Naive thymus-derived CD8-positive, alpha-beta T cell (primary cell): Measurements from ENCODE around the gene TRPC4. TPM values are rescaled to one million over a fixed set of nuclear protein-coding genes. Genes with fewer than 3 reads are reported as not detected.

ENCODE experiments used
- ATAC-seq, 2 donors: fragments of 150-1000 bp; cut with Tn5 transposase in 1 of 2; sonication (Bioruptor Pico), chemical (Tn5 transposase) in 1 of 2; 1 replicate in 1 of 2; 2 replicates in 1 of 2; pipeline ENCODE4 v1.10.0; 2021; ENCODE audit warnings: mild to moderate bottlenecking in 2 of 2, moderate library complexity in 2 of 2
- POLR2A ChIA-PET: fragments of 350-600 bp; sonication (Branson Sonifier 250); formaldehyde crosslinking; loops from one replicate; lab custom pipeline; 2021; ENCODE audit warnings: antibody characterized with exemption; lab: Charles Lee
- DNase-seq, 10 donors: peaks; one replicate each; pipeline versions ENCODE4 v3.0.0 to v3.0.0-alpha.2; 2020 to 2022
- H3K27ac Mint-ChIP-seq, 10 donors: one replicate each; pipeline ENCODE4 v1.8.0; 2020 to 2022; ENCODE audit warnings: mild to moderate bottlenecking in 10 of 10, mixed read lengths in 10 of 10, moderate library complexity in 4 of 10, inconsistent platforms in 1 of 10
- H3K27me3 Mint-ChIP-seq, 5 donors: one replicate each; pipeline ENCODE4 v1.8.0; 2021 to 2022; ENCODE audit warnings: mixed read lengths in 5 of 5
- H3K36me3 Mint-ChIP-seq, 3 donors: one replicate each; pipeline ENCODE4 v1.8.0; 2020 to 2022; ENCODE audit warnings: mixed read lengths in 3 of 3, mild to moderate bottlenecking in 2 of 3, inconsistent platforms in 1 of 3
- H3K4me1 Mint-ChIP-seq, 4 donors: one replicate each; pipeline ENCODE4 v1.8.0; 2021 to 2022; ENCODE audit warnings: mixed read lengths in 4 of 4
- H3K4me3 Mint-ChIP-seq, 10 donors: one replicate each; pipeline ENCODE4 v1.8.0; 2020 to 2022; ENCODE audit warnings: mild to moderate bottlenecking in 10 of 10, mixed read lengths in 10 of 10, moderate library complexity in 6 of 10, inconsistent platforms in 1 of 10
- H3K9me3 Mint-ChIP-seq, 9 donors: one replicate each; pipeline ENCODE4 v1.8.0; 2020 to 2022; ENCODE audit warnings: mixed read lengths in 9 of 9, mild to moderate bottlenecking in 3 of 9, inconsistent platforms in 1 of 9, moderate library complexity in 1 of 9
- polyA plus RNA-seq, 3 donors: library from polyadenylated mRNA; unstranded; fragments of 300-500 nt; fragmentation: Illumina TruSeq; gene quantifications; one replicate each; pipeline ENCODE4 v1.2.3, GENCODE V29; 2021
- total RNA-seq, 8 experiments: library from RNA in 2 of 8; stranded (reverse) in 2 of 8; gene quantifications; one replicate each; pipeline ENCODE4 v1.2.3 and lab custom pipeline; 2021 to 2026

TRPC4 gene
- total and polyA plus RNA-seq, 5 experiments from 2014 or later: not detected

GRCh38 chr13:37663724-37664123 lies 205.8 kb downstream of the TRPC4 start:
- no peak for ATAC-seq

GRCh38 chr13:37662624-37663023 lies 206.9 kb downstream of the TRPC4 start:
- ATAC-seq (no peak), DNase-seq (no peak)
- H3K27me3 Mint-ChIP-seq: no peaks in the 10 kb centered on the region
- POLR2A ChIA-PET: no interaction called here
- H3K4me3 Mint-ChIP-seq: no peak overlapping the region
- H3K4me1 Mint-ChIP-seq: no peaks in the 10 kb centered on the region
- peaks cover 0 to 12% (median 3%) of the 10 kb centered on the region in 9 donors for H3K9me3 Mint-ChIP-seq
- H3K27ac Mint-ChIP-seq: no peak overlapping the region
- no peaks in the 10 kb centered on the region for H3K36me3 Mint-ChIP-seq

More at GRCh38 chr13:37663724-37664123, 205.8 kb downstream of the TRPC4 start:
- peaks cover 0 to 12% (median 3%) of the 10 kb centered on the region in 9 donors for H3K9me3 Mint-ChIP-seq
- H3K36me3 Mint-ChIP-seq: no peaks in the 10 kb centered on the region
- H3K4me3 Mint-ChIP-seq: no peak overlapping the region
- POLR2A ChIA-PET: no interaction called here
- no peaks in the 10 kb centered on the region for H3K4me1 Mint-ChIP-seq
- no peak overlapping the region for H3K27ac Mint-ChIP-seq
- DNase-seq: no peak
- no peaks in the 10 kb centered on the region for H3K27me3 Mint-ChIP-seq

GRCh38 chr13:37657956-37658355 lies 211.6 kb downstream of the TRPC4 start:
- H3K36me3 Mint-ChIP-seq: no peaks in the 10 kb centered on the region
- peaks cover 0 to 7% (median 0%) of the 10 kb centered on the region in 9 donors for H3K9me3 Mint-ChIP-seq
- no peaks in the 10 kb centered on the region for H3K27me3 Mint-ChIP-seq
- POLR2A ChIA-PET: no interaction called here
- ATAC-seq (no peak), DNase-seq (no peak)
- no peak overlapping the region for H3K4me3 Mint-ChIP-seq
- H3K27ac Mint-ChIP-seq: no peak overlapping the region
- no peaks in the 10 kb centered on the region for H3K4me1 Mint-ChIP-seq

- Mint-ChIP-seq H3K27me3 (no peaks in the 10 kb centered on the region), H3K27ac (no peak overlapping the region), H3K36me3 (no peaks in the 10 kb centered on the region), H3K4me1 (no peaks in the 10 kb centered on the region), H3K4me3 (no peak overlapping the region), H3K9me3 (peaks cover 0 to 9% (median 0%) of the 10 kb centered on the region in 9 donors)
- no peak for ATAC-seq
- DNase-seq: no peak
- POLR2A ChIA-PET: no interaction called here
These were observed 212.4 kb downstream of the TRPC4 start for GRCh38 chr13:37657134-37657533.

- POLR2A ChIA-PET: no interaction called here
- Mint-ChIP-seq H3K27me3 (no peaks in the 10 kb centered on the region), H3K27ac (no peak overlapping the region), H3K9me3 (peaks cover 0 to 9% (median 0%) of the 10 kb centered on the region in 9 donors), H3K4me3 (no peak overlapping the region), H3K4me1 (no peaks in the 10 kb centered on the region), H3K36me3 (no peaks in the 10 kb centered on the region)
- DNase-seq (no peak), ATAC-seq (no peak)
These were observed 213.2 kb downstream of the TRPC4 start for GRCh38 chr13:37656247-37656940.

- no peaks in the 10 kb centered on the region for H3K36me3 Mint-ChIP-seq
- H3K27ac Mint-ChIP-seq: no peak overlapping the region
- H3K4me1 Mint-ChIP-seq: no peaks in the 10 kb centered on the region
- POLR2A ChIA-PET: no interaction called here
- H3K4me3 Mint-ChIP-seq: no peak overlapping the region
- peaks cover 0 to 9% (median 2%) of the 10 kb centered on the region in 9 donors for H3K9me3 Mint-ChIP-seq
- no peak for DNase-seq
- ATAC-seq: no peak
- no peaks in the 10 kb centered on the region for H3K27me3 Mint-ChIP-seq
These were observed 217.0 kb downstream of the TRPC4 start for GRCh38 chr13:37652596-37652995.

- ATAC-seq: no peak
- Mint-ChIP-seq H3K4me3 (no peak overlapping the region), H3K27ac (no peak overlapping the region), H3K36me3 (no peaks in the 10 kb centered on the region), H3K9me3 (peaks cover 0 to 9% (median 2%) of the 10 kb centered on the region in 9 donors), H3K4me1 (no peaks in the 10 kb centered on the region), H3K27me3 (no peaks in the 10 kb centered on the region)
- DNase-seq: no peak
- POLR2A ChIA-PET: no interaction called here
These were observed 217.7 kb downstream of the TRPC4 start for GRCh38 chr13:37651891-37652290.

GRCh38 chr13:37648609-37649008 lies 221.0 kb downstream of the TRPC4 start:
- Mint-ChIP-seq H3K36me3 (no peaks in the 10 kb centered on the region), H3K27me3 (no peaks in the 10 kb centered on the region), H3K4me1 (no peaks in the 10 kb centered on the region), H3K4me3 (no peak overlapping the region), H3K27ac (no peak overlapping the region), H3K9me3 (peaks cover 0 to 9% (median 4%) of the 10 kb centered on the region in 9 donors)
- DNase-seq: no peak
- no peak for ATAC-seq
- POLR2A ChIA-PET: no interaction called here

GRCh38 chr13:37647031-37647650 lies 222.4 kb downstream of the TRPC4 start:
- POLR2A ChIA-PET: no interaction called here
- DNase-seq: no peak
- Mint-ChIP-seq H3K4me1 (no peaks in the 10 kb centered on the region), H3K27me3 (no peaks in the 10 kb centered on the region), H3K4me3 (no peak overlapping the region), H3K36me3 (no peaks in the 10 kb centered on the region), H3K27ac (no peak overlapping the region), H3K9me3 (peaks cover 0 to 10% (median 4%) of the 10 kb centered on the region in 9 donors)
- no peak for ATAC-seq

GRCh38 chr13:37646531-37646930 lies 223.0 kb downstream of the TRPC4 start:
- Mint-ChIP-seq H3K9me3 (peaks cover 0 to 10% (median 4%) of the 10 kb centered on the region in 9 donors), H3K27me3 (no peaks in the 10 kb centered on the region), H3K36me3 (no peaks in the 10 kb centered on the region), H3K4me1 (no peaks in the 10 kb centered on the region), H3K27ac (no peak overlapping the region), H3K4me3 (no peak overlapping the region)
- no peak for ATAC-seq
- DNase-seq: no peak
- POLR2A ChIA-PET: no interaction called here

- Mint-ChIP-seq H3K4me3 (no peak overlapping the region), H3K4me1 (no peaks in the 10 kb centered on the region)
- ATAC-seq: no peak
These were observed 224.3 kb downstream of the TRPC4 start for GRCh38 chr13:37645181-37645740.

GRCh38 chr13:37641391-37641790 lies 228.2 kb downstream of the TRPC4 start:
- H3K4me1 Mint-ChIP-seq: no peaks in the 10 kb centered on the region
- H3K27me3 Mint-ChIP-seq: no peaks in the 10 kb centered on the region
- POLR2A ChIA-PET: no interaction called here
- no peak for DNase-seq
- H3K4me3 Mint-ChIP-seq: no peak overlapping the region
- no peak overlapping the region for H3K27ac Mint-ChIP-seq
- no peak for ATAC-seq
- no peaks in the 10 kb centered on the region for H3K36me3 Mint-ChIP-seq
- peaks cover 0 to 10% (median 3%) of the 10 kb centered on the region in 9 donors for H3K9me3 Mint-ChIP-seq

More at GRCh38 chr13:37645181-37645740, 224.3 kb downstream of the TRPC4 start:
- peaks cover 0 to 10% (median 3%) of the 10 kb centered on the region in 9 donors for H3K9me3 Mint-ChIP-seq
- POLR2A ChIA-PET: no interaction called here
- H3K36me3 Mint-ChIP-seq: no peaks in the 10 kb centered on the region
- no peaks in the 10 kb centered on the region for H3K27me3 Mint-ChIP-seq
- no peak for DNase-seq
- no peak overlapping the region for H3K27ac Mint-ChIP-seq

- H3K9me3 Mint-ChIP-seq: peaks cover 0 to 10% (median 3%) of the 10 kb centered on the region in 9 donors
- POLR2A ChIA-PET: no interaction called here
- no peak for DNase-seq
- H3K36me3 Mint-ChIP-seq: no peaks in the 10 kb centered on the region
- H3K4me1 Mint-ChIP-seq: no peaks in the 10 kb centered on the region
- no peaks in the 10 kb centered on the region for H3K27me3 Mint-ChIP-seq
- H3K4me3 Mint-ChIP-seq: no peak overlapping the region
- no peak overlapping the region for H3K27ac Mint-ChIP-seq
- ATAC-seq: no peak
These were observed 229.1 kb downstream of the TRPC4 start for GRCh38 chr13:37640499-37640898.
